DMS 273 treated with DMSO at 0.1 percent for 48 hours (cell line): Measurements from ENCODE around the gene ZNF326.
"Not testable (repeated sequence)": the region's sequence is repeated elsewhere in the genome, so short reads cannot be mapped to it uniquely, and the experiment has no call there.

Source experiments
- DNase-seq: peaks from one replicate; lab custom pipeline; 2025; lab: John Stamatoyannopoulos, UW

Gene ZNF326

GRCh38 chr1:89996450-89997110, 1.7 kb downstream of the ZNF326 start:
- no peak for DNase-seq

DNA sequence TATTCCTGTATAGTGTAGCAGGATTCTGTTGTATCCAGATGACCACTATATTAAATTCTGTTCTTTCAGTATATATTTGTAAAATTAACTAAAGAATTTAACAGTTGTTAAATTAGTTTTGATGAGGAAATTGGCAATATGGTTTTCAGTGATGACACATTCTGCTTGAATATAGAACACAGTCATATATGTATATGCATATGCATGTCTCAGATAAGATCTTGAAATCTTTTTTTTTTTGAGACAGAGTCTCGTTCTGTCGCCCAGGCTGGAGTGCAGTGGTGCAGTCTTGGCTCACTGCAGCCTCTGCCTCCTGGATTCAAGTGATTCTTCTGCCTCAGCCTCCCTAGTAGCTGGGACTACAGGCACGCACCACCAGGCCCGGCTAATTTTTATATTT, 2.2 kb downstream of the ZNF326 start:
- not testable (repeated sequence) for DNase-seq

- no peak for DNase-seq
These were observed 3.4 kb downstream of the ZNF326 start for GRCh38 chr1:89998306-89998705.

- no peak for DNase-seq
These were observed 4.3 kb downstream of the ZNF326 start for GRCh38 chr1:89999208-89999607.

- no peak for DNase-seq
These were observed 4.7 kb downstream of the ZNF326 start for GRCh38 chr1:89999628-90000027.

DNA sequence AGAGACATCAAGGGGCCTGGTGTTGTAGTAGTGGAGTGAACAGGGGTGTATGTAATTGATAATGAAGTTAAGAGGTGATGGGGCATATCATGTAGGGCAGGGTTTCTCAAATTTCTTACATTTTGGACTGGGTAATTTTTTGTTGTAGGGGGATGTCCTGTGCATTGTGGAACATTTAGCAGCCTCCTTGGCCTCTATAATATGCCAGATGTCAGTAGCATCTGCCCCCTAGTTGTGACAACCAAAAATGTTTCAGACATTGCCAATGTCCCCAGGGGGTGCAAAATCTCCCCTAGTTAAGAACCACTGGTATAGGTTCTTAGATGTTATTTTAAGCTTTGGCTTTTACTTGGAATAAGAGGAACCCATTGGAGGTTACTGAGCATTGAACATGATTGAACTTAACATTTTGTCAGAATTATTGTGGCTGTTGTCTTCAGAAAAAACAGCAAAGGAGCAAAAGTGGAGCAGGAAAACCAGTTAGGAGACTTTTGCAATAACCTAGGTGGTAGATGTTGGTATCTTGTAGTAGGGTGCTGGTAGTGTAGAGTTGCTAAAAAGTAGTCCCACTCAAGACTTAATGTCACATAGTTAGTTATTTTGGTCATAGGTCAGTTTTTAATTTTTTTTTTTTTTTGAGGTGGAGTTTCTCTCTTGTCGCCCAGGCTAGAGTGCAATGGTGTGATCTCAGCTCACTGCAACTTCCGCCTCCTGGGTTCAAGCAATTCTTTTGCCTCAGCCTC, 6.2 kb downstream of the ZNF326 start:
- DNase-seq: peak; percentile 15

GRCh38 chr1:90007979-90008404, 13.1 kb downstream of the ZNF326 start:
- DNase-seq: no peak

- DNase-seq: no peak
These were observed 17.4 kb downstream of the ZNF326 start for GRCh38 chr1:90012300-90012699.

DNA sequence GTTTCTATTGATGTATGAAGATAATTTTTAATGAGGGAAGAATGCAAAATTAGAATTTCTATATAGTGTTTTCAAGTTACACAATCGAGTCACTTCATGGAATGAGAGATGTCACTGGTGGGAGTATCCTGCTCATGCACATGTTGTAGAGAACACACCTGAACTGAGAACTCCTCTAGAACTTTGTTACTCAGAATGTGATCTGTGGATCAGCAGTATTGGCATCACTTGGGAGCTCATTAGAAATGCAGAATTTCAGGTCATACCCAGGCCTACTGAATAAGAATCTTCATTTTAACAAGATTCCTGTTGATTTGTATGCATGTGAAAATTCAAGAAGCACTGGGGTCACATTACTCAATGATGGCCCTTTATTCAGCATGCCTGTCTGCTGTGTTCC, 28.8 kb downstream of the ZNF326 start:
- no peak for DNase-seq

GRCh38 chr1:90027281-90027680, 32.4 kb downstream of the ZNF326 start:
- no peak for DNase-seq

GRCh38 chr1:90039652-90040051, 44.7 kb downstream of the ZNF326 start:
- DNase-seq: no peak

DNA sequence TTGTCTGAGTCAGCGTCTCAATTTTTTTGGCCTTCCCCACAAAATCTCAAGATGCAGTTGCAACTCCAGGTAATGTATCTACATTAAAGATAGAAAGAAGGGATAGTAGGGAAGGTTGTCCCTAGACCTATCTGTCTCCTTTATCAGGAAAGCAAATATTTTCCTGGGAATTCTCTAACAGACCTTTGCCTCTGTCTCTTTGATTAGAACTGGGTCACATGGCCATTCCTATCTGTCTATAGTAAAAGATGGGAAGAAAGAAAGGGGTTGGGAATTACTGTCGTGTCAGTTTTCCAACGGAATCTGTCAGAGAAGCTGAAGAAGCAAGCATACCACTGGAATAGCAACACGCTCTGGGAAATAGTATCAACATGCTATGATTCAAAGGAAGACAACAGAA, 48.7 kb downstream of the ZNF326 start:
- DNase-seq: no peak

DNA sequence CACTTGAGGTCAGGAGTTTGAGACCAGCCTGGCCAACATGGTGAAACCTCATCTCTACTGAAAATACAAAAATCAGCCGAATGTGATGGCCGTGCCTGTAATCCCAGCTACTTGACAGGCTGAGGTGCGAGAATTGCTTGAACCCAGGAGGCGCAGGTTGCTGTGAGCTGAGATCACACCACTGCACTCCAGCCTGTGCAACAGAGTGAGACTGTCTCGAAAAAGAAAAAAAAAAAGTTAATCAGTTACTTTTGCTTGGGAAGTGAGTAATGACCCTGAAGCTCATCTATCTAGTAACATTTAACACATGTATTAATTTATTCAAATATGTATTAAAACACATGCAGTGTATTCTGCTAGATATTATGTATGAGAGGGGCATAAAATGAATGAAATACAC, 49.4 kb downstream of the ZNF326 start:
- no peak for DNase-seq

DNA sequence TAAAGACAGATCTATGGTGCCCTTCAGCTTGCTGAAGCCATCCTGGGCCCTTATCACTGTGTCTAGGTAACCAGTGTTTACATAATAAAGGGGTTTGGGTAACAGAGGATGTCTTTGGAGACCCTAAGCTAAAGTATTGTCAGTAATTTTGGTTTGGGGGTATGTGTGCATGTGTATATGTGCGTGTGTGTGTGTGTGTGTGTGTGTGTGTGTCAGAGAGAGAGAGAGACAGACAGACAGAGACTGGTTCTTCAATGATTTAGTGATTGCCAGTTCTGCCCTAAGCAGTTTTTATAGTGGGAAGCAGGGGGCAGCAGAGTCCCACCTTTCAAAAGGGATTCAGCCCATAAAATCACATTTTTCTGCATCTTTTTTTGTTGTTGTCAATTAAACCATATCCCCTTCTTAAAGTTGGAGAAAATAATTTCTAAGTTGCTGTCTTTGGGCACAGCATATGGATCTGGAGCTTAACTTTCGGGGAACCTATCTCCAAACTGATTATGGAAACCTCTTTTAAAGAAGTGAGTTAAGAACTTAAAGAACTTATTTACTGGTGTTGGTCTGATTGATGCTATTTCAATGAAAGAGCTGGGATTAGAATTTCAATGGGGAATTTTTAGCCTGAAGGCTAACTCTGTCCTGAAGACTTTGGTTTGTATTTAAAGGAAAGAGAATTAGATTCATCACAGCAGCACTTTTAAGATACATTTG, 51.1 kb downstream of the ZNF326 start:
- DNase-seq: peak; percentile 33

DNA sequence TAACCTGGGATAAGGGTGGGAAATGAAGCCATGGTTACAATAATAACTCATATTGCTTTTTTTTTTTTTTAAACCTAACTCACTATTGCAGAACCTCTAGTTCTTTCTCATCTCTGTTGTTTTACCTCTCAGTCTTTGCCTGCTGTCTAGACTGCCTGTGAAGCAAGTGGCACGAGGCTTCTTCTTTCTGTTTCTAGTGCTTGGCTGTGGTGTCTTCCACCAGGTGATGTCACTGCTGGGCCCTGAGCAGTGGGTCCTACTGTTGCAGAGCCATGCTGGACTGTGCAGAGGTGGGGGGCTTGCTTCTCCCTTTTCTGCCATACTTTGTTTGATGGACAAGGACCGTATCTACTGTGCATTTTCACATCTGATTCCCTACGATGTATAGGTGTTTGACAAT, 51.7 kb downstream of the ZNF326 start:
- no peak for DNase-seq

GRCh38 chr1:90048043-90048442, 53.1 kb downstream of the ZNF326 start:
- DNase-seq: no peak

DNA sequence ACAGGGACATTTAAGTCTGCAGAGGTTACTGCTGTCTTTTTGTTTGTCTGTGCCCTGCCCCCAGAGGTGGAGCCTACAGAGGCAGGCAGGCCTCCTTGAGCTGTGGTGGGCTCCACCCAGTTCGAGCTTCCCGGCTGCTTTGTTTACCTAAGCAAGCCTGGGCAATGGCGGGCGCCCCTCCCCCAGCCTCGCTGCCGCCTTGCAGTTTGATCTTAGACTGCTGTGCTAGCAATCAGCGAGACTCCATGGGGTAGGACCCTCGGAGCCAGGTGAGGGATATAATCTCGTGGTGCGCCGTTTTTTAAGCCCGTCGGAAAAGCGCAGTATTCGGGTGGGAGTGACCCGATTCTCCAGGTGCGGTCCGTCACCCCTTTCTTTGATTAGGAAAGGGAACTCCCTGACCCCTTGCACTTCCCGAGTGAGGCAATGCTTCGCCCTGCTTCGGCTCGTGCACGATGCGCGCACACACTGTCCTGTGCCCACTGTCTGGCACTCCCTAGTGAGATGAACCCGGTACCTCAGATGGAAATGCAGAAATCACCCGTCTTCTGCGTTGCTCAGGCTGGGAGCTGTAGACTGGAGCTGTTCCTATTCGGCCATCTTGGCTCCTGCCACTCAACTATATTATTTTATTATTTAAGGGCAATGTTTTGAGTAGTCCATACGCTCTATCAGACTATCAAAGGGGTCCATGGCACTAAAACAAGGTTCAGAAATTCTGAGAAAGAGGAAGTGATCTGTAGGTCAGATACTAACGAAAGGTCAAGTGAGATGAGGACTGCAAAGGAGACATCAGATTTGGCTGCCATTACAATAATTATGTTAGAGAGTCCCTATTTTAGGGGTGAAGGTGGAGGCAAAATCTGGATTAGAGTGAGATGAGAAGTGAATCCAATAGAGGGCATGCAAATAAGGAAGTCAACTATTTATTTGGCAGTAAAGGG, 68.1 kb downstream of the ZNF326 start:
- DNase-seq: not testable (repeated sequence)

- DNase-seq: not testable (repeated sequence)
These were observed 69.2 kb downstream of the ZNF326 start for GRCh38 chr1:90064109-90064508.

GRCh38 chr1:90067194-90067931, 72.5 kb downstream of the ZNF326 start:
- DNase-seq: no peak

DNA sequence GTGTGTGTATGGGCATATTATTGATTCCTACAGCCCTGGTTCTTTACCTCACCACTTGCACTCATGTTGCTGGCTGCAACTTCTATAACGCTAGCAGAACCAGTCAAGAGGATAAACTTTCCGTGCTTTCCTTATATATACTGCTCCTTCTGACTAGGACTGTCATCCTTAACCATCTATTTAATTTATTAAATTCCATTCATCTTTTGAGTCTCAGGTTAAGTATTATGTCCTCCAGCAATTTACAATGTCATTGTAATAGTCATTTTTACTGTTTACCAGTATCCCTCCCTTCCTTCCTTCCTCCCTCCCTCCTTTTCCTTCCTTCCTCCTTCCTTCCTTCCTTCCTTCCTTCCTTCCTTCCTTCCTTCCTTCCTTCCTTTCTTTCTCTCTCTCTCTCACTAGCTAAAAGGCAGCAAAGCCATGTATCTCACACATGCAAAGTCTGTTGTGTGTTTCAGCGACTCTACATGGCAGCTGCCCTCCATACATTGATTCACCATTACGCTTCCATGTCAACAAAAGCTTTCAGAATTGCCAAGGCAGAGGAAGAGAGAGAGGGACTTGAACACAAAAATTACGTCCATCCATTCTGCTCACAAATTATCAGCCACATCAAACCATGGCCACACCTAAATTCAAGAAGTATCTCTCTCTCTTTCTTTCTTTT, 73.8 kb downstream of the ZNF326 start:
- DNase-seq: no peak

DNA sequence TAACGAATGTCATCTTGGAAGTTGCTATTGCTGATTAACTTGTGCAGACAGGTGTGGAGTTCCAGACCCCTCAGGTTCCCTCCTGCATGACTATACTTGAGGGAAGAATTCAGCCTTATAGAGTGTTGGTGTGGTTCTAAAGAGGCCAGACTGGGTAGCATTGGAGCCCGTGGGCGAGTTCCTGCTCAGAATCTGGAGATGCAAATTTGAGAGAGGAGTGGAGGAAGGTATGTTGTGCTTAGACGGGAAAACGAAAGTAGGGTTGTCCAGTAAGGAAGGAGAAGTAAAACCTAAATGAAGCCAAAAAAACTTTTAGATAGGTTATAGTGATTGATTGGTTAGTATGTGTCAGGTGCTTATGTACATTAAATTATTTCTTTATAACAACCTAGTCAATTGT, 79.2 kb downstream of the ZNF326 start:
- DNase-seq: no peak
